ENCODE data around the gene UPF3A. TPM values are rescaled to one million over a fixed set of nuclear protein-coding genes. Genes with fewer than 3 reads are reported as not detected.
"Not testable (repeated sequence)": the region's sequence is repeated elsewhere in the genome, so short reads cannot be mapped to it uniquely, and the experiment has no call there.

UPF3A gene
- total RNA-seq, 1 donor from 2014 or later, result 22.1 TPM

DNA sequence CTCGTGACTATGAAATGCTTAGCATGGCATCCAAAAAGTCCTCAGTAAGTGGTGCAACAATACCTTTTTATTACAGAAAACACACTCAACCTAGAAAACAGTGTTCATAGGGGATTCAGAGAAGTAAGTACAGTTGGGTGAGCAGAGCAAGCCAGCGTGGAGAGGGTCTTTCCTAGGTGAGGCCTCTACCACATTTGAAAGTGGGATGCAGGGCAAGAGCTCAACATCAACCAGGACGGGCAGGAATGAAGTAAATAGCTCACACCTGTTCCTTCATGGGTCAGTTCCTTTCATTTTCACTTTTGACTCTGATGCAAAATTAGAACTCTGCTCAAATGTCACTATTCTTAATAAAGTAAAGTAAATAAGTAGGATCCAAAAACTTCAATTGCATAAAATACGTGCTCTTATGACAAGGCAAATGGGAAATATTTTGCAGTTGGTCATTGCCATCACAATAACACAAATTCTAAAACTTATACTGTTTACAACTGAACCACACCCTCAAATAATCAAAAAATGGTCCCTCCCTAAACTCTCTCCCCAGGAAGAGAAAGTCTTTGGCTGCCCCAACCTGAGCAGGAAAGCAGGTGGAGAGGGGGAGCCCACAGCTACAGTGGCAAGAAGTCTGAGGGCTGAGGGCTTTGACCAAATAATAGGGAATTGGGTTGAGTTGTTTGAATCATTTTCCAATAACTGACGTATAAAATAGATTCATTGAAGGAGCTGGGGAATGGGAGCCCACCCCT, 53.1 kb downstream of the UPF3A start:
- DNase-seq (ENCODE audit: low spot score), result no peak

DNA sequence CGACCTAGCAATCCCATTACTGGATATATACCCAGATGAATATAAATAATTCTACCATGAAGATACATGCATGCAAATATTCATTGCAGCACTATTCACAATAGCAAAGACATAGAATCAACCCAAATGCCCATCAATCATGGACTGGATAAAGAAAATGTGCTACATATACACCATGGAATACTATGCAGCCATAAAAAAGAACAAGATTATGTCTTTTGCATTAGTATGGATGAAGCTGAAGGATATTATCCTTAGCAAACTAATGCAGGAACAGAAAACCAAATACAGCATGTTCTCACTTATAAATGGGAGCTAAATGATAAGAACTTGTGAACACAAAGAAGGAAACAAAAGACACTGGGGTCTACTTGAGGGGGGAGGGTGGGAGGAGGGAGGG, 55.1 kb downstream of the UPF3A start:
- not testable (repeated sequence) for DNase-seq (ENCODE audit: low spot score)

- no peak for DNase-seq (ENCODE audit: low spot score)
These were observed 57.6 kb downstream of the UPF3A start for GRCh38 chr13:114338959-114339358.

GRCh38 chr13:114339857-114340534, 58.6 kb downstream of the UPF3A start:
- DNase-seq (ENCODE audit: low spot score), result peak; percentile 16

DNA sequence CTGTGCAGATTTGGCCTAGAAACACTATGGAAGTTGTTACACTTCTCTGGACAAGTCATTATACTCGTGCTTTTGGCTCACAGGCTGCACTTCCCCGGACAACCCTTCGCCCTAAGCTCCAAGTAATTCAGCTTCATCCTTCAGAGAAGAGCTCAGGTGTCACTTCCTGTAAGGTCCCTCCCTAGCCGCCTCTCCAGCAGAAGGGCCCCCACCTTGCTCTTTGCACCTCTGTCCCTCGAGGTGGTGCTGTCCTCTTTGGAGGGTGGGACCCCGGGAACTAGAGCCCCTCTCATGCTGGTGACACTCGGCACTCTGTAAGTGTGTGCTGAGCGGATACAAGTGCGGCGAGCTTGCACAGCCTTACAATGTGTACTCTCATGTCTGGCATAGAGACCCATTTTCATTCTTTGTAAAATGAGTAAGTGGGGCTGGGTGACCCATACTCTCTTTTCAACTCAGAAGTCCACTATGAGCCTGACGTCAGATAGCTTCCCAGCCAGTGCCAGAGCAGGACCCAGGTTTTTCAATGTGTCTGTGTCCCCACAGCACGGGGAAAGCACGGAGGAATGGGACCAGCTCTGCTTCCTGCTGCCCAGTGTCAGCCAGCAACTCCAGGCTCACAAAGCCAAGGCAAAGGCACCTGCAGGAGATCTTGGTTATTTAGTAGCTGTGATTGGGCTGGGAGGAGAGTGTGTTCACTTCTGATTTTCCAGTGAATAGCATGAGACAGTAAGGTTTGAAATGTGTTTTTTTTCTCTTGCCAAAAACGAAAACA, 59.8 kb downstream of the UPF3A start:
- no peak for DNase-seq (ENCODE audit: low spot score)

- not testable (repeated sequence) for DNase-seq (ENCODE audit: low spot score)
These were observed 65.9 kb downstream of the UPF3A start for GRCh38 chr13:114347256-114347655.

- DNase-seq (ENCODE audit: low spot score), result not testable (repeated sequence)
These were observed 71.4 kb downstream of the UPF3A start for GRCh38 chr13:114352763-114353162.

DNA sequence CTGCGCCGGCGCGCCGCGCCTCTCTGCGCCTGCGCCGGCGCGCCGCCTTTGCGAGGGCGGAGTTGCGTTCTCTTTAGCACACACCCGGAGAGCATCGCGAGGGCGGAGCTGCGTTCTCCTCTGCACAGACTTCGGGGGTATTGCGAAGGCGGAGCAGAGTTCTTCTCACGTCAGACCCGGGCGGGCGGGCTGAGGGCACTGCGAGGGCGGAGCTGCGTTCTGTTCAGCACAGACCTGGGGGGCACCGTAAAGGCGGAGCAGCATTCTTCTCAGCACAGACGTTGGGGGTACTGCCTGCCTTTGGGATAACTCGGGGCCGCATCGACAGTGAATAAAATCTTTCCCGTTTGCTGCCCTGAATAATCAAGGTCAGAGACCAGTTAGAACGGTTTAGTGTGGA, 72.0 kb downstream of the UPF3A start:
- not testable (repeated sequence) for DNase-seq (ENCODE audit: low spot score)

Other genes starting within 250 kb of the UPF3A start
- 25.3 TPM for gene RASA3, start 149.0 kb upstream of the UPF3A start, total RNA-seq (ENCODE audit: insufficient read depth, low replicate concordance)
- 7.5 TPM for gene CFAP97D2, start 102.3 kb upstream of the UPF3A start, total RNA-seq (ENCODE audit: insufficient read depth, low replicate concordance)
- gene CDC16, start 46.7 kb upstream of the UPF3A start, total RNA-seq (ENCODE audit: insufficient read depth, low replicate concordance), result 52.5 TPM
- gene CHAMP1, start 32.9 kb downstream of the UPF3A start, total RNA-seq (ENCODE audit: insufficient read depth, low replicate concordance), result 16.9 TPM

Measured in umbilical cord (tissue), 2 donors.